Activated CD8-positive, alpha-beta memory T cell treated with anti-CD3 and anti-CD28 coated beads, Interleukin-2, amount 50 U/mL, for 1 hour (primary cell): Measurements from ENCODE around the gene AJUBA.
"Not testable (repeated sequence)": the region's sequence is repeated elsewhere in the genome, so short reads cannot be mapped to it uniquely, and the experiment has no call there.

ENCODE experiments used
- DNase-seq: peaks from one replicate; pipeline ENCODE4 v3.0.0-alpha.2; 2020; ENCODE audit errors: extremely low read depth

AJUBA gene

GRCh38 chr14:22980672-22981089 lies 1.7 kb downstream of the AJUBA start:
- DNase-seq = no peak

GRCh38 chr14:22979748-22980392 lies 2.5 kb downstream of the AJUBA start:
- DNase-seq = no peak

DNA sequence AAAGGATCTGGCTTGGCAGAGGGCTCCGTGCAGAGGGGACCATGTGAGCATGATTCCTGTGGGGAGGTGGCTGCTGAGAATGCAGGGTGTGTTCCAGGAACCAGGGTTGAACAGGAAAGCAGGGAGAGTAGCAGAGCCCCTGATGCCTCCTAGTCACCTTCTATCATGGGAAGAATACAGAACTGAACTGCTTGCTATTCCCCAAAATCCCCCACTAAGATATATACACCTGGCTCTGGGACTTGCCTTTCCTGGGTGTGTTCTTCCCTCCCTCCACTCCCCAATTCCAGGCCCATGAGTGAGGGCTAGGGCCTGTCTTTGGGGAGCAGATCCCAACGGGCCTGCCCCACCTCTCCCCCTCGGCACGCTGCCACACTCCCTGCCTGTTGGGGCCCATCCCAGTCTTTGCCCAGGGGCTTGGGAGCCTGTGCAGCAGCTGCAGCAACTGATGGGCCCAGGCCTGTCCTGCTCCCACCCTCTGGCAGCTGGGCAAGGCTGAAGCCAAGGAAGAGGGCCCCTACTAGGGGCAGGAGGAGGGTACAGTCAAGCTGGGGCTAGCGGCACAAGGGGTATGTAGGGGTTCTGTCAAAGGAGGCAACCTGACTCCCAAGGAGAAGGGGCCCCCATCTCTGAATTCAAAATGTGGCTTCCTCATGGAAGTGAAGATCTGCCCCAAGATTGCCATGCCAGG lies 3.2 kb downstream of the AJUBA start:
- DNase-seq = no peak

GRCh38 chr14:22978487-22978837 lies 3.9 kb downstream of the AJUBA start:
- DNase-seq = no peak

DNA sequence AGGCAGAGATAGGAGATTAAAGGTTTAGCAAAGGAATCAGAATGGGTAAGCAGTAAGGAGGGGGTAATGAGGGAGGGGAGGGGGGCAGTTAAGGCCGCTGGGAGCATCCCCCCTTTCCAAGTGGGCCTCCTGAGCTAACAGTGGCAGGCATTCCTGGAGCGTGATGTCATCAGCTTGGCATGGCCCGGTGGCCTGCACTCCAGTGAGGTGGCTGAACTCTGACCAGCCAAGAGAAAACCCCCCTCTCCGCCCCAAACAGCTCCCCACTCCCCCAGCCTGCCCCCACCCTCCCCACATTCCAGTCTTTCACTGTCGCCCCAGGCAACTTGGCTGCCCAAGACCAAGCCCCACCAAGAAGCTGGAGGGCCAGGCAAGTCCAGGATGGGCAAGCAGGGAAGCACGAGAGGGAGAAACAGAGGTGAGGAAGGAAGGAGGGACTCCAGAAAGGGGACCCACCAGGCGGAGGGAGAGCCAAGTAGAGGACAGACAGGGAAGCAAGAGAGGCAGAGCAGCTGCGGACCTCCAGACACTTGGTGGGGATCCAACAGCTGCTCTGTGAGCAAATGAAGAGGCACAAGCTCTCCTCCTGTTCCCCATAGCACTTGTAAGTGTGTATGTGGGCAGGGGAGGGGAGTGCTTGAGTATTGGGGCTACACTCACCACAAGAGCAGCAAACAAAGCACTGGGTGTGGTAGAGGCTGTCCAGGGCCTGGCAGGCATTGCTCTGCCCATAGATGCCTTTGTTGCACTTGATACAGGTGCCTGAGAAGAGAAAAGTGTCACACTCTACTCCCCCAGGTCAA lies 4.5 kb downstream of the AJUBA start:
- no peak for DNase-seq

- no peak for DNase-seq
Observed at GRCh38 chr14:22977434-22977683, 5.0 kb downstream of the AJUBA start.

DNA sequence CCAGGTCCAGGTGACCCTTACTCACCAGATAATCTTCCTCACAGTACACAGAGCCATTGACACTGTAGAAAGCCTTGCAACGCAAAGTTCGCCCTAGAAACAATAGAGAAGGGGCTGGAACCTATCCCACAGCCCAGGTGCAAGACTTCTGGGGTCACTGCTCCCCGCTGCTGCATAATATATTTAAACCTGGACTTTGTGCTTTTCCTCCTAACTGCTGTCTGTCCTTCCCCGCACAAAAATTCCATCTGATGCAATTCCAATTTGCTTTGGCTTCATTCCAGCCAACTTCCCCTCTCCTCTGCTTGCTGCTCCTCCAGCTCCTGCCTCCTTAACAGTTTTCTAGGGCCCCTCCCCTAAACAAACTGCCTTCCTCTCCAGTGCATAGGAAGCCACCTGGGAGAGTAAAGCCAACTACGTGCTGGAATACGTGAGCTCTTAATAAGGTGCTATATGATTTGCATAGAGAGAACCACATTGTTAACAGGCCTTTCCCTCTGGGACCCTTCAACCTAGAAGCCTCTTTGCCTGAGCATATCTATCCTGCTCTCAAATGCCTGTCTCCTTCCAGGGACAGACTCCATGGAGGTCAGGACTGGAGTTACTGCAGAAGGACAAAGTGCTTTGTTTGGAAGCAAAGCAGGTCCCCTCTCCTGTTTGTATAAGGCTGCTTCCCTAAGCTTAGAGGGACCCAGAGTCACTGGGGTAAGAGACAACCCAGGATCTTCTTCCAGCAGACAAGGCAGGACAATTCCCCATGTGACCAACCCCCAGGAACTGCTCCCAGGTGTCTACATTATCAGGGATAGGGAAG lies 5.5 kb downstream of the AJUBA start:
- DNase-seq = no peak

GRCh38 chr14:22974530-22975313 lies 7.6 kb downstream of the AJUBA start:
- no peak for DNase-seq

GRCh38 chr14:22973217-22974032 lies 8.9 kb downstream of the AJUBA start:
- DNase-seq = no peak

GRCh38 chr14:22972313-22972930 lies 9.9 kb downstream of the AJUBA start:
- no peak for DNase-seq

GRCh38 chr14:22971152-22971551 lies 11.2 kb downstream of the AJUBA start:
- no peak for DNase-seq

- DNase-seq = no peak
Observed at GRCh38 chr14:22966783-22967269, 15.5 kb downstream of the AJUBA start.

DNA sequence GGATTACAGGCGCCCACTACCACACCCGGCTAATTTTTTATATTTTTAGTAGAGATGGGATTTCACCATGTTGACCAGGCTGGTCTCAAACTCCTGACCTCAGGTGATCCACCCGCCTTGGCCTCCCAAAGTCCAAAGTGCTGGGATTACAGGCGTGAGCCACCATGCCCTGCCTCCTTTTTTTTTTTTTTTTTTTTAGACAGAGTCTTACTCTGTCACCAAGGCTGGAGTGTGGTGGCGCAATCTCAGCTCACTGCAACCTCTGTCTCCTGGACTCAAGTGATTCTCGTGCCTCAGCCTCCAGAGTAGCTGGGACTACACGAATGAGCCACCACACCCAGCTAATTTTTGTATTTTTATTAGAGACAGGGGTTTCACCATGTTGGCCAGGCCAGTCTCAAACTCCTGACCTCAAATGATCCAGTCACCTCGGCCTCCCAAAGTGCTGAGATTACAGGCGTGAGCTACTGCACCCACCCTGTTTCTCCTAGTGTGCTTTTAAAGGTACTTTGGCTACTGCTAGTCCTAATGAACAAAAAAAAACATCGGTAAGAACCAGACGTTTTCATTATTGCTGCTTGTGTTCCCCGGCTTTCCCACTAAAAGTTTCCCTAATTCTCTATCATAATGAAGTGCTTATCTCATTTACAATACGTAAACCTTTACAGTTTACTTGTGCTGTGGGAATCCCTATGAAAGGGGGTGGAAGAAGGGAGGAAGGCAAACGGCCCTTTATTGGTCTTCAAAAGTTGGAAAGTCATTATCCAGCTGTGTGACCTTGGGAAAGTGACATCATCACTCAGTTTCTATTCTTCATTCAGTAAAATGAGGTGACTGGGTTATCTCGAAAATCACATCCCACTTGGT lies 16.2 kb downstream of the AJUBA start:
- DNase-seq = not testable (repeated sequence)

GRCh38 chr14:22962061-22962676 lies 20.2 kb downstream of the AJUBA start:
- DNase-seq = no peak

DNA sequence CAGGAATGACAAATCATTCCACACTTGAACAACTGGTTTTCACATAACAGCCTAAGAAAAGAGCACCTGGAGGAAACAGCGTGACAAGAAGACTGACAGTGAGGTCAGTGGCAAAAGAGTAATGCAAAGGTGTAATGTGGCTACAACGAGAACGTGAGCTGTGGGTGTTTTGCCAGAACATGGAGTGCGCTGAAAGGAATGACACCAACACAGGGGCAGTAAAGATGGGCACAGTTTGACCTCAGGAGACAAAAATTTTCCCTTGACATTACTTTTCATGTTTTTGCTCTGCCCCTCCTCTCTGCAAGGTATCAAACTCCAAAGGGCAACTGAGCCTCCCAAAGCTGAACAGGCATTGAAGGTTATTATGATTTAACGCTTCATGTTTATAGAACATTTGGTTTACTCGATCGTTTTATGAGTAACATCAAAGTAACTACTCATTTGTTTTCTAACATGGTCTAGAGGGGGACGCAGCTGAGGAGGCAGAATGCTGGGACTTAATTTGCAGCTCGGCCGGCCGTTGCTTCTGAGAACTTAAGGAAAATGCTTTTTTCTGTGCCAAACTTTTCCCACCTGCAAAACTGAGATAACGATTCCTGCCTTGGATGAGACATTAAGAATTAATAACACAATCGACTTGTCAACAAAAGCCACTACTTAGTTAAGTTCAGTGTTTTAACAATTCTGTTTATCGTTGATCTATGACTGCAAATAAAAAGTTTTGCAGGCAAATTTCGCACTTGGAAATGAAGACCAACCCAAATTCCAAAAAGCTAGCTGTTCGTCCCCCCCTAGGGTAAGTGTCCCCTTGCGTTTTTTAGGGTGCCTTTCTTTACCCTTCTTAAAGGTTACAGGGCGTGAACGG lies 26.4 kb downstream of the AJUBA start:
- DNase-seq = no peak

- no peak for DNase-seq
Observed at GRCh38 chr14:22952418-22952817, 29.9 kb downstream of the AJUBA start.

- not testable (repeated sequence) for DNase-seq
Observed at GRCh38 chr14:22951795-22952194, 30.6 kb downstream of the AJUBA start.

- DNase-seq = no peak
Observed at GRCh38 chr14:22945642-22946041, 36.7 kb downstream of the AJUBA start.
